ENCODE measurements around the gene TENM3. TPM values are rescaled to one million over a fixed set of nuclear protein-coding genes. Genes with fewer than 3 reads are reported as not detected.

The TENM3 gene
- total and polyA plus RNA-seq, 2 experiments from 2014 or later: 16.1 to 70.9 TPM

- Histone ChIP-seq H4K20me1 (ENCODE audit: insufficient read depth, poor library complexity, severe bottlenecking) (no peaks in the 10 kb centered on the region), H3K27me3 (no peaks in the 10 kb centered on the region), H3K4me2 (no peak overlapping the region), H2AFZ (no peak overlapping the region), H3K36me3 (replicated peaks; ENCODE audit: insufficient read depth, low read depth) (no peaks in the 10 kb centered on the region), H3K79me2 (no peaks in the 10 kb centered on the region), H3K27ac (no peak overlapping the region), H3K9me3 (ENCODE audit: low read depth) (no peaks in the 10 kb centered on the region), H3K4me3 (no peak overlapping the region), H3K9me2 (replicated peaks; ENCODE audit: insufficient read depth) (no peaks in the 10 kb centered on the region), H3K4me1 (ENCODE audit: insufficient read depth) (peaks cover 5% of the 10 kb centered on the region)
- DNase-seq (ENCODE audit: low spot score): no peak
- WGBS (ENCODE audit: low lambda C conversion rate, missing lambda C conversion rate): 97% methylated on average over 8 of the region's 8 CpGs
- no peak for TF ChIP-seq EZH2phosphoT487 (IDR thresholded peaks at IDR 0.05; ENCODE audit: low read depth, severe bottlenecking, unreplicated experiment)
- TF ChIP-seq EZH2 (IDR thresholded peaks at IDR 0.05; ENCODE audit: borderline replicate concordance): no peak
- no peak for TF ChIP-seq CTCF (IDR thresholded peaks at IDR 0.05; ENCODE audit: poor library complexity)
Observed at GRCh38 chr4:182775075-182775474, 531.9 kb downstream of the TENM3 start.

- Histone ChIP-seq H4K20me1 (ENCODE audit: insufficient read depth, poor library complexity, severe bottlenecking) (no peaks in the 10 kb centered on the region), H3K4me2 (no peak overlapping the region), H3K79me2 (no peaks in the 10 kb centered on the region), H3K27me3 (no peaks in the 10 kb centered on the region), H2AFZ (no peak overlapping the region), H3K27ac (no peak overlapping the region), H3K9me3 (ENCODE audit: low read depth) (no peaks in the 10 kb centered on the region), H3K9me2 (replicated peaks; ENCODE audit: insufficient read depth) (no peaks in the 10 kb centered on the region), H3K4me3 (no peak overlapping the region), H3K4me1 (ENCODE audit: insufficient read depth) (no peaks in the 10 kb centered on the region), H3K36me3 (replicated peaks; ENCODE audit: insufficient read depth, low read depth) (no peaks in the 10 kb centered on the region)
- DNase-seq (ENCODE audit: low spot score): no peak
- WGBS (ENCODE audit: low lambda C conversion rate, missing lambda C conversion rate): 83% methylated on average over 5 of the region's 5 CpGs
- TF ChIP-seq CTCF (IDR thresholded peaks at IDR 0.05; ENCODE audit: poor library complexity): no peak
- no peak for TF ChIP-seq EZH2 (IDR thresholded peaks at IDR 0.05; ENCODE audit: borderline replicate concordance)
Observed at GRCh38 chr4:182776376-182777105, 533.3 kb downstream of the TENM3 start.

DNA sequence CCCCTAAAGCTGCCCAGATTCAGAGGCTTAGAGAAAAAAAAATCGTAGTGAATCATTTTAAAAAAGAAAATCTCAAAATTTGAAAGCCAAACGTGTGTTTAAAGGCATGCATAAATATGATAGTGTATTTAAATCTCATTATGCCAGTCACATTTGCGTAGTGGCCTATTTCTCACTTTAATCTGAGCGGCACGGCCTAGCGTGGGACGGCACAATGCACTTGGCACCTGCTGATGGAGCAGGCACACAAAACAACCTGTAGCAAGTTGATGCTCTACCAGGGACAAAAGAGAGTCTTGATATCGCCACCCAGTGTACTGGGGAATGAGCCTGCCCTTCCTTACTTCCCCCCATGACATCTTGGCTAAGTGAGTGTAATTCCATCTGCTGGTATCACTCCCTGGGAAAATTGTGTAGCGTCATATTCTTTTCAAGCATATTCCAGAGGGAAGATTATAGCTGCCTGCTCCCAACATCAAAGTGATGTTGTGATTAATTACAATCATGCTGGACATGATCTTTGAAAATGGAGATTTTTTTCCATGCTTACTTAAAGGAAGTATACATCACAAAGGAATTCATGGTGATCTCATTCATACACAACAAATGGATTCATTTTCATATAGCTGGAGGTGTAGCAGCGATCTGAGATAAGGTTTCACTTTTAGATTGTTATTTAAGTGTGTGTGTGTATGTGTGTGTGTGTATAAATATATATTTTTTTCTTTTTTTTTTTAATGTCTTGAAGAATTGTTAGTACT is 535.2 kb downstream of the TENM3 start:
- H3K36me3 ChIP-seq (replicated peaks; ENCODE audit: insufficient read depth, low read depth): no peaks in the 10 kb centered on the region
- H3K4me1 ChIP-seq (ENCODE audit: insufficient read depth): no peaks in the 10 kb centered on the region
- 97% methylated on average over 10 of the region's 10 CpGs for WGBS (ENCODE audit: low lambda C conversion rate, missing lambda C conversion rate)
- no peaks in the 10 kb centered on the region for H4K20me1 ChIP-seq (ENCODE audit: insufficient read depth, poor library complexity, severe bottlenecking)
- no peak overlapping the region for H3K4me2 ChIP-seq
- H3K79me2 ChIP-seq: no peaks in the 10 kb centered on the region
- H3K9me2 ChIP-seq (replicated peaks; ENCODE audit: insufficient read depth): no peaks in the 10 kb centered on the region
- H3K27me3 ChIP-seq: no peaks in the 10 kb centered on the region
- H3K9me3 ChIP-seq (ENCODE audit: low read depth): no peaks in the 10 kb centered on the region
- no peak overlapping the region for H2AFZ ChIP-seq
- H3K4me3 ChIP-seq: no peak overlapping the region
- no peak for DNase-seq (ENCODE audit: low spot score)
- no peak for TF ChIP-seq EZH2 (IDR thresholded peaks at IDR 0.05; ENCODE audit: borderline replicate concordance)
- TF ChIP-seq EZH2phosphoT487 (IDR thresholded peaks at IDR 0.05; ENCODE audit: low read depth, severe bottlenecking, unreplicated experiment): no peak
- TF ChIP-seq CTCF (IDR thresholded peaks at IDR 0.05; ENCODE audit: poor library complexity): no peak
- H3K27ac ChIP-seq: no peak overlapping the region

All from hepatocyte (in vitro differentiated cells).